Osteoblast (primary cell): Measurements from ENCODE around the gene LCLAT1. TPM values are rescaled to one million over a fixed set of nuclear protein-coding genes. Genes with fewer than 3 reads are reported as not detected.

Experiments
- DNase-seq: peaks from one replicate; pipeline ENCODE4 v3.0.0; 2011; ENCODE audit warnings: low spot score, mixed read lengths; ENCODE audit not compliant: insufficient read length; ENCODE audit errors: missing footprints
- H2AFZ ChIP-seq: 2 replicates; pipeline ENCODE4 v1.6.0; 2011; ENCODE audit warnings: mild to moderate bottlenecking, low read length
- H3K27ac ChIP-seq: 2 replicates; pipeline ENCODE4 v1.5.1; 2011; ENCODE audit warnings: mild to moderate bottlenecking, low read depth, low read length, moderate library complexity
- H3K27me3 ChIP-seq: 2 replicates; pipeline ENCODE4 v1.6.0; 2012; ENCODE audit warnings: mild to moderate bottlenecking, control low read depth, inconsistent platforms, low read length, moderate library complexity; ENCODE audit not compliant: insufficient read depth
- H3K36me3 ChIP-seq: 2 replicates; pipeline ENCODE4 v1.5.1; 2011; ENCODE audit warnings: mild to moderate bottlenecking, low read length, control low read depth, moderate library complexity; ENCODE audit not compliant: insufficient read depth
- H3K4me1 ChIP-seq: 2 replicates; pipeline ENCODE4 v1.5.1; 2011; ENCODE audit warnings: mild to moderate bottlenecking, low read length, control low read depth, moderate library complexity; ENCODE audit not compliant: insufficient read depth
- H3K4me2 ChIP-seq: 2 replicates; pipeline ENCODE4 v1.6.0; 2011; ENCODE audit warnings: mild to moderate bottlenecking, low read length; ENCODE audit not compliant: insufficient read depth
- H3K4me3 ChIP-seq: fragments of 200-600 bp; sonication (generic); 3 replicates; pipeline ENCODE4 v1.5.1; 2012; ENCODE audit warnings: mild to moderate bottlenecking, low read length, inconsistent platforms; ENCODE audit not compliant: insufficient read depth
- H3K79me2 ChIP-seq: 2 replicates; pipeline ENCODE4 v1.6.0; 2012; ENCODE audit warnings: mild to moderate bottlenecking, low read length, control low read depth, inconsistent platforms; ENCODE audit not compliant: insufficient read depth
- H3K9me3 ChIP-seq: 2 replicates; pipeline ENCODE4 v1.5.1; 2011; ENCODE audit warnings: low read depth, low read length, control low read depth
- H4K20me1 ChIP-seq: 2 replicates; pipeline ENCODE4 v1.6.0; 2012; ENCODE audit warnings: mild to moderate bottlenecking, low read length, control low read depth; ENCODE audit not compliant: insufficient read depth
- total RNA-seq: library from RNA; depleted of rRNA; stranded (reverse); fragments of >200 nt; gene quantifications from 2 replicates; pipeline ENCODE4 v1.2.3, GENCODE V29; 2012
- TF ChIP-seq, protein P1 (sequence below): IDR thresholded peaks from 2 replicates; pipeline ENCODE4 v1.5.1; 2011; ENCODE audit warnings: mild to moderate bottlenecking, low read depth, low read length, moderate library complexity; ENCODE audit errors: extremely low read depth

LCLAT1 gene
- total RNA-seq, 1 donor = 29.7 TPM

DNA sequence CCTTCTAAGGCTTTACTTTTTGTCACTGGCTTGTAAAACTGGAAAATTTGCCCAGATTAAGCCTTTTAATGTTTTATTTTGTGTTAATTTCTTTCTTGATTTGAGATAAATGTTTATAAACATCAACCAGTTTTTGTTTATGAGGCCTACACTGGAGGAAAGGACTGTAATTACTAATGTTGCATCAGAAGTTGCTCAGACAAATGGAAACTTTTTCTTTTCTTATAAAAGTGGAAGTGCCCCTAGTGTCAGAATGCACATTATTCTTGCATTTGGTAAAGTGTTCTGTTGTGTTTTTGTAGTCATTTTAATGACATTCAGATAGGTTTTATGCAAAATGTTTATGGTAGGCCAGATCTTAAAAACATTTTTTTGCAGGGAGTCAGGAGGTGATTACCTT lies 25.3 kb downstream of the LCLAT1 start:
- no peak for DNase-seq
- Histone ChIP-seq H3K4me1 (no peaks in the 10 kb centered on the region), H3K79me2 (peaks cover 40% of the 10 kb centered on the region), H2AFZ (no peak overlapping the region), H3K4me2 (no peak overlapping the region), H3K36me3 (no peaks in the 10 kb centered on the region), H4K20me1 (no peaks in the 10 kb centered on the region), H3K9me3 (no peaks in the 10 kb centered on the region), H3K27me3 (no peaks in the 10 kb centered on the region), H3K27ac (no peak overlapping the region), H3K4me3 (no peak overlapping the region)
- TF ChIP-seq, protein P1, sequence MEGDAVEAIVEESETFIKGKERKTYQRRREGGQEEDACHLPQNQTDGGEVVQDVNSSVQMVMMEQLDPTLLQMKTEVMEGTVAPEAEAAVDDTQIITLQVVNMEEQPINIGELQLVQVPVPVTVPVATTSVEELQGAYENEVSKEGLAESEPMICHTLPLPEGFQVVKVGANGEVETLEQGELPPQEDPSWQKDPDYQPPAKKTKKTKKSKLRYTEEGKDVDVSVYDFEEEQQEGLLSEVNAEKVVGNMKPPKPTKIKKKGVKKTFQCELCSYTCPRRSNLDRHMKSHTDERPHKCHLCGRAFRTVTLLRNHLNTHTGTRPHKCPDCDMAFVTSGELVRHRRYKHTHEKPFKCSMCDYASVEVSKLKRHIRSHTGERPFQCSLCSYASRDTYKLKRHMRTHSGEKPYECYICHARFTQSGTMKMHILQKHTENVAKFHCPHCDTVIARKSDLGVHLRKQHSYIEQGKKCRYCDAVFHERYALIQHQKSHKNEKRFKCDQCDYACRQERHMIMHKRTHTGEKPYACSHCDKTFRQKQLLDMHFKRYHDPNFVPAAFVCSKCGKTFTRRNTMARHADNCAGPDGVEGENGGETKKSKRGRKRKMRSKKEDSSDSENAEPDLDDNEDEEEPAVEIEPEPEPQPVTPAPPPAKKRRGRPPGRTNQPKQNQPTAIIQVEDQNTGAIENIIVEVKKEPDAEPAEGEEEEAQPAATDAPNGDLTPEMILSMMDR = no peak

- Histone ChIP-seq H3K9me3 (no peaks in the 10 kb centered on the region), H4K20me1 (no peaks in the 10 kb centered on the region), H2AFZ (no peak overlapping the region), H3K27me3 (no peaks in the 10 kb centered on the region), H3K27ac (no peak overlapping the region), H3K79me2 (peaks cover 23% of the 10 kb centered on the region), H3K4me1 (no peaks in the 10 kb centered on the region), H3K36me3 (no peaks in the 10 kb centered on the region), H3K4me3 (no peak overlapping the region), H3K4me2 (no peak overlapping the region)
- TF ChIP-seq, protein P1 = peak; percentile 33
- no peak for DNase-seq
Observed at GRCh38 chr2:30475542-30475941, 28.5 kb downstream of the LCLAT1 start.

DNA sequence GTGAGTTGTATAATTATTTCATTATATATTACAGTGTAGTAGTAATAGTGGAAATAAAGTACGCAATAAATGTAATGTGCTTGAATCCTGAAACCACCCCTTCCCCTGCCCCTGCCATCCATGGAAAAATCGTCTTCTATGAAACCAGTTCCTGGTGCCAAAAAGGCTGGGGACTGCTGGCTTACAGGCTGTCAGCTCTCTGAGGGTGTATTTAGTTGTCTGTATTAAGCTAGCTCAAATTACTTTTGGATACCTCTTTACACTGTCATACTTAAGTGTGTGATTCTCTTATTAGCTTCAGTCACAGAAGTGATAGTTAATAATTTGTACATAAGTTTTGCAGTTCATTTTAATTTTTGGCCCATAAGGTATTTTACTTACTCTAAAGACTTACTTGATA lies 29.6 kb downstream of the LCLAT1 start:
- TF ChIP-seq, protein P1 = no peak
- no peaks in the 10 kb centered on the region for H3K27me3 ChIP-seq
- H3K4me3 ChIP-seq = no peak overlapping the region
- no peak overlapping the region for H2AFZ ChIP-seq
- no peak for DNase-seq
- H3K79me2 ChIP-seq = peaks cover 23% of the 10 kb centered on the region
- no peaks in the 10 kb centered on the region for H3K9me3 ChIP-seq
- H3K4me1 ChIP-seq = peaks cover 5% of the 10 kb centered on the region
- no peaks in the 10 kb centered on the region for H4K20me1 ChIP-seq
- no peak overlapping the region for H3K4me2 ChIP-seq
- H3K27ac ChIP-seq = no peak overlapping the region
- no peaks in the 10 kb centered on the region for H3K36me3 ChIP-seq

DNA sequence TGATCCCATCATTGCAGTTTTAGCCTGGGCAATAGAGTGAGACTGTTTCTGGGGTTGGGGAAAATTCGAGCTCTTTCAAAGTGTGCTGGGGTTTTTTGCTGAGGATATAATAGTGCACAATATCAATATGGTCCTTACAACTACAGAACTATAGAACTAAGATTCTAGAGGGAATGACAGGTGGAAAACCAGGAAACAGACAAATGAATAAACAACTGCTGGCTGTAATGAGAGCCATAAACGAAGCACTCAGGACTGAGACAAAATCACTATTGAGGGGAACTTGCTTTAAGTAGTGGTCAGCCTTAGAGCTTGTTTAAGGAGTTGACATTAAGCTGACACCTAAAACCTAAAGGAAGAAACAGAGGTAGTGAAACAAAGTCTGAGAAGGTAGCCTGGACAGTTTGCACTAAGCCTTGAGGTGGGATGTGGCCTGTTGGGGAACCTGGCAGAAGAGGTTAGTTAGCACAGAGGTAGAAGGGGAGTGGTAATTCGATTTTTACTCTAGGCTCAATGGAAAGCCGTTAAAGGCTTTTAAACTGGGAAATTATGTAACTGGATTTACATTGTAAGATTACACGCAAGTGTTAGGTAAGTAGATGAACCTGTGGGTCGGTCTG lies 33.8 kb downstream of the LCLAT1 start:
- TF ChIP-seq, protein P1 = no peak
- Histone ChIP-seq H3K79me2 (no peaks in the 10 kb centered on the region), H3K27ac (no peak overlapping the region), H3K9me3 (no peaks in the 10 kb centered on the region), H3K27me3 (no peaks in the 10 kb centered on the region), H3K36me3 (no peaks in the 10 kb centered on the region), H4K20me1 (no peaks in the 10 kb centered on the region), H2AFZ (no peak overlapping the region), H3K4me1 (peaks cover 8% of the 10 kb centered on the region), H3K4me2 (no peak overlapping the region), H3K4me3 (no peak overlapping the region)
- no peak for DNase-seq
